ENCODE measurements around the gene PITPNC1.

The PITPNC1 gene

DNA sequence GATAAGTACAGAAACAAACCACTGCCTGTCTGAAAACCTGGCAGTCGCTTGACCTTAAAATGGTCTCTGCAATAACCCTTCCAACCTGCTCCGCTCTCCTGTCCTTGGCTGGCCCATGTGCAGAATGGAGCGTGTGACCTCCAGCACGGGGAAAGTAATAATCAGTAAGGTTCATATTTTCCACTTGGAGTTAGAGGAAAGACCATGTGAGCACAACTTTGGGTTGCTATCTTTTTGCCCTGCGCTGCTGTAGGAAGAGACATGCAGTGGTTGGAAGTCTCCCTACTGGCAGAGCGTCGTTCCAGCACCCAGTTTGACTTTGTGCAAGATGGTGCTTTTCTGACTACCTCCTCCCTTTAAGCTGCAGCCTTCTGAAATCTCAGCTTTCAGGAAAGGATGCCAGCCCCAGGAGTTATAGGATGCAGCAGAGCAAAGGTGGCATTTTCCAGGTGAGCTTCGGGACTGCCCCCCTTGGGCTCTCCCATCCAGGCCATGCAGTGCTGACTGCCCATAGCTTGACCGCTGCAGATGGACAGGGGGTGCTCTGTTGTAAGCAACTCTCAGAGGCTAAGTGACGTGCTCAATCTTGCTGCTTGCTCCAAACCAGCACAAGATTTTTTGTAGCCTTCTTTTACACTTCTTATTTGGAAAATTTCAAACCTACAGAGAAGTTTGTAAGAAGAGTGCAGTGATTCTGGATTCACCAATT is 230.0 kb downstream of the PITPNC1 start:
- TF ChIP-seq POLR2AphosphoS5 (IDR thresholded peaks at IDR 0.05; ENCODE audit: low read depth, low read length), result no peak
- no peak for TF ChIP-seq FOXP2 (optimal IDR thresholded peaks at IDR 0.05; ENCODE audit: borderline replicate concordance, extremely low read depth, extremely low read length, insufficient read depth)
- TF ChIP-seq, protein P1, sequence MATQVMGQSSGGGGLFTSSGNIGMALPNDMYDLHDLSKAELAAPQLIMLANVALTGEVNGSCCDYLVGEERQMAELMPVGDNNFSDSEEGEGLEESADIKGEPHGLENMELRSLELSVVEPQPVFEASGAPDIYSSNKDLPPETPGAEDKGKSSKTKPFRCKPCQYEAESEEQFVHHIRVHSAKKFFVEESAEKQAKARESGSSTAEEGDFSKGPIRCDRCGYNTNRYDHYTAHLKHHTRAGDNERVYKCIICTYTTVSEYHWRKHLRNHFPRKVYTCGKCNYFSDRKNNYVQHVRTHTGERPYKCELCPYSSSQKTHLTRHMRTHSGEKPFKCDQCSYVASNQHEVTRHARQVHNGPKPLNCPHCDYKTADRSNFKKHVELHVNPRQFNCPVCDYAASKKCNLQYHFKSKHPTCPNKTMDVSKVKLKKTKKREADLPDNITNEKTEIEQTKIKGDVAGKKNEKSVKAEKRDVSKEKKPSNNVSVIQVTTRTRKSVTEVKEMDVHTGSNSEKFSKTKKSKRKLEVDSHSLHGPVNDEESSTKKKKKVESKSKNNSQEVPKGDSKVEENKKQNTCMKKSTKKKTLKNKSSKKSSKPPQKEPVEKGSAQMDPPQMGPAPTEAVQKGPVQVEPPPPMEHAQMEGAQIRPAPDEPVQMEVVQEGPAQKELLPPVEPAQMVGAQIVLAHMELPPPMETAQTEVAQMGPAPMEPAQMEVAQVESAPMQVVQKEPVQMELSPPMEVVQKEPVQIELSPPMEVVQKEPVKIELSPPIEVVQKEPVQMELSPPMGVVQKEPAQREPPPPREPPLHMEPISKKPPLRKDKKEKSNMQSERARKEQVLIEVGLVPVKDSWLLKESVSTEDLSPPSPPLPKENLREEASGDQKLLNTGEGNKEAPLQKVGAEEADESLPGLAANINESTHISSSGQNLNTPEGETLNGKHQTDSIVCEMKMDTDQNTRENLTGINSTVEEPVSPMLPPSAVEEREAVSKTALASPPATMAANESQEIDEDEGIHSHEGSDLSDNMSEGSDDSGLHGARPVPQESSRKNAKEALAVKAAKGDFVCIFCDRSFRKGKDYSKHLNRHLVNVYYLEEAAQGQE (IDR thresholded peaks at IDR 0.05; ENCODE audit: insufficient read depth in 1 of 2, low read depth in 2 of 2, low read length in 2 of 2), result no peak
- no peak for TF ChIP-seq SIN3A (IDR thresholded peaks at IDR 0.05; ENCODE audit: borderline replicate concordance, insufficient read depth, low read length)
- no peak for TF ChIP-seq TAF1 (IDR thresholded peaks at IDR 0.05; ENCODE audit: borderline replicate concordance, insufficient read depth, low read length)

DNA sequence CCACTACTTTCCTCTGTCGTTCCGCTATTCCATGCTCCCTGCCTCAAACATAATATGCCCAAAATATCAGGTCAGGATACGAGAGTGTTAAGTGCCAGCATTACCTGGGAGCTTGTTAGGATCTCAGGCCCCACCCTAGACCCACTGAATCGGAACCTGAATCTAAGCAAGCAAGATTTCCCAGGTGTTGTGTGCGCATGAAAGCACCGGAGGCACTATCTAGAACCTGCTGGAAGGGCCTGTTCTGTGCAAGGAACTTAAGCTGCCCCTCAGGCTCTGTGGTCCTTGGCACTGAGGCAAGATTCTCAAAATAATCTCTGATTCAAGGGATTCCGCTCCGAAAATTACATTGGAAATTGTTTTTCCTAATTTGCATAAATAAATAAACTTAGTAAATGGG is 233.0 kb downstream of the PITPNC1 start:
- TF ChIP-seq SIN3A (IDR thresholded peaks at IDR 0.05; ENCODE audit: borderline replicate concordance, insufficient read depth, low read length) (no peak), TAF1 (IDR thresholded peaks at IDR 0.05; ENCODE audit: borderline replicate concordance, insufficient read depth, low read length) (no peak), POLR2AphosphoS5 (IDR thresholded peaks at IDR 0.05; ENCODE audit: low read depth, low read length) (no peak), FOXP2 (optimal IDR thresholded peaks at IDR 0.05; ENCODE audit: borderline replicate concordance, extremely low read depth, extremely low read length, insufficient read depth) (no peak)
- TF ChIP-seq, protein P1 (IDR thresholded peaks at IDR 0.05; ENCODE audit: insufficient read depth in 1 of 2, low read depth in 2 of 2, low read length in 2 of 2), result no peak

DNA sequence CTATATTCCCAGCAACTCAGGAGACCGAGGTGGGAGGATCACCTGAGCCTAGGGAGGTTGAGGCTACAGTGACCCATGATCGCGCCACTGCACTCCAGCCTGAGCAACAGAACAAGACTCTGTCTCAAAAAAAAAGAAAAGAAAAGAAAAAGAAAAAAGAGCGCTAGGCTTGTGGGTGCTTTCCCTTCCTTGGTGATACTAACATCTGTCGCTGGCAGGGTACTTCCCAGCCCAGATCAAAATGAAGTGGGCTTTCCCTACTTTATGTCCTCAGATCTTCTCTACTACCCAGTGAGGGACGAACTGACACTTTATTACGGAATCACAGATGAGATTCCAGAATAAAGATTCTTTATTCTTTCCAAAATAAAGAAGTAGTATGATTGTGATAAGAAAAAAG is 236.9 kb downstream of the PITPNC1 start:
- no peak for TF ChIP-seq FOXP2 (optimal IDR thresholded peaks at IDR 0.05; ENCODE audit: borderline replicate concordance, extremely low read depth, extremely low read length, insufficient read depth)
- TF ChIP-seq POLR2AphosphoS5 (IDR thresholded peaks at IDR 0.05; ENCODE audit: low read depth, low read length), result no peak
- no peak for TF ChIP-seq TAF1 (IDR thresholded peaks at IDR 0.05; ENCODE audit: borderline replicate concordance, insufficient read depth, low read length)
- TF ChIP-seq, protein P1 (IDR thresholded peaks at IDR 0.05; ENCODE audit: insufficient read depth in 1 of 2, low read depth in 2 of 2, low read length in 2 of 2), result no peak
- TF ChIP-seq SIN3A (IDR thresholded peaks at IDR 0.05; ENCODE audit: borderline replicate concordance, insufficient read depth, low read length), result no peak

GRCh38 chr17:67615011-67615561 is 238.0 kb downstream of the PITPNC1 start:
- TF ChIP-seq POLR2AphosphoS5 (IDR thresholded peaks at IDR 0.05; ENCODE audit: low read depth, low read length) (no peak), TAF1 (IDR thresholded peaks at IDR 0.05; ENCODE audit: borderline replicate concordance, insufficient read depth, low read length) (no peak), FOXP2 (optimal IDR thresholded peaks at IDR 0.05; ENCODE audit: borderline replicate concordance, extremely low read depth, extremely low read length, insufficient read depth) (no peak), SIN3A (IDR thresholded peaks at IDR 0.05; ENCODE audit: borderline replicate concordance, insufficient read depth, low read length) (no peak)
- TF ChIP-seq, protein P1 (IDR thresholded peaks at IDR 0.05; ENCODE audit: insufficient read depth in 1 of 2, low read depth in 2 of 2, low read length in 2 of 2), result no peak

Measured in PFSK-1 (cell line).